CD1c-positive myeloid dendritic cell (primary cell): ENCODE measurements around the gene TH.
"Not testable (repeated sequence)": the region's sequence is repeated elsewhere in the genome, so short reads cannot be mapped to it uniquely, and the experiment has no call there.

ENCODE experiments used
- DNase-seq: peaks from one replicate; pipeline ENCODE4 v3.0.0-alpha.2; 2016; ENCODE audit errors: extremely low spot score

Gene TH

GRCh38 chr11:2195756-2196088 lies 24.1 kb upstream of the TH start:
- no peak for DNase-seq

DNA sequence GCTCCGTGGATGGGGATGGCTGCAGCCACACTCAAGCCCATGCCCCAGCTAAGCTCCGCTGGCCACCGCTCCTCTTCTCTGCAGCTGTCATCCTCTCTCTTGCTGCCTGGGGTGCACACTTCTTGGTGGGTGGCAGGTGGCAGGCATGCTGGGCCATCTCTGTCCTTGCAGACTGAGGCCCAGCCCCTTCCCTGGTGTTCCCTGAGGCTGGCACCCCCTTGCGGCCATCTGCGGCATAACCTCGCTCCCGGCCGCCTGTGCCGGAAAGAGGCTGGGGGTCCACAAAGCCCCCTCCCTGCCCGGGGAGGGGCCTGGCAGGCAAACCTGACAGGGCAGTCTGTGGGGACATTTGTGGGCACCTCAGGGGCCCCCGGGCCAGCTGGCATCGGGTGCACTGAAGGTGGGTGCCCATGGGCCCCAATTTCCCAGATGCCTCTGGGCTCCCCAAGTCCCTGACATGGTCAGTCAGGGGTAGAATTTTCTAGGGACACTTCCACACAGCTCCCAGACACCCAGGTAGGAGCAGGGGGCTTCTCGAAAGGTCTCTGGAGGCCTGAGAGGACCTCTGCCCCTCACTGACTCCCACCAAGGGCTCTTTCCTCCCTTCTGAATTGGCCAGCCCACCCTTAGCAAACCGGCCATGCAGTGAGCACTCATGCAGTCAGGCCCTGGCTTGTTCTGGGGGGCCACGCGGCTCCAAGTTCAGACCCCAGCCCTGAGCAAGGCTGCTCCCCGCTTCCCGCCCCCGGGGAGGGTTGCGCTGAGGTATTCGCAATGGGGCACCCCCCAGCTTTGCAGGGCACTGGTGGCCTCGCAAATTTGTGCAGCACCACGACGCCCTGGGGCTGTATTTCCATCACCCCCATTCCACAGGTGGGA lies 23.5 kb upstream of the TH start:
- DNase-seq: peak; percentile 56

- not testable (repeated sequence) for DNase-seq
Measured at GRCh38 chr11:2193888-2194595, 22.4 kb upstream of the TH start.

DNA sequence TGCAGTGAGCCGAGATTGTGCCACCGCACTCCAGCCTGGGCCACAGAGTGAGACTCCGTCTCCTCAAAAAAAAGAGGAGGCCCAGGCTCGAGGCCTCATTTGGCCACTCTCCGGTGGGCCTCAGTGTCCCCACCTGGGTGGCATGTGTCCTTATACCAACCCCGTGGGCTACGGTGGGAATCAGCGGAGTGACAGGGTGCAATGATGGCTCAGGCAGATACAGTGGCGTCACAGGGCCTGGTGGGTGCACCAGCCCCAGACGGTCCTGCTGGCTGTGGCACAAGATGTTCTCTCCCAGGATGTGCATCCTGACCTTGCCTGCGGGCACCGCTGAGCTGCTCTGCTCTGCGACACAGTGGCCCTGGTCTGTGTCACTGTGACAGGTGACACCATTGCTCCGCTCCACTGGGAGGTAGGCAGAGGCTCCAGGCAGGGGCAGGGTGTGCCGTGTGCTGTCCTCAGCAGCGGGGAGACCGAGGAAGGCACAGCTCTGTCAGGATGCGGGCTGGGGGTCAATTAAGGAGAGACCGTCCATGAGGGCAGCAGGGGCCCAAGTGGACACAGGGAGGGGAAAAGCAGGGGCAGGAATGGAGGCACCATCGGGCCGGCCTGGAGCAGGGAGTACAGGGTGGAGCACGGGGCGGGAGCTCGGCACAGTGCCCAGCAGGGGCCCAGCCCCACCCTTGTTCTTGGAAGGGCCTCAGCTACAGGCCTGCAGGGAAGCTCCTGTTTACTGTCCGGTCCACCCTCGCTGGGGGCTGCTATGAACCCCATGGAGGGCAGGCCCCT lies 21.7 kb upstream of the TH start:
- DNase-seq: no peak

DNA sequence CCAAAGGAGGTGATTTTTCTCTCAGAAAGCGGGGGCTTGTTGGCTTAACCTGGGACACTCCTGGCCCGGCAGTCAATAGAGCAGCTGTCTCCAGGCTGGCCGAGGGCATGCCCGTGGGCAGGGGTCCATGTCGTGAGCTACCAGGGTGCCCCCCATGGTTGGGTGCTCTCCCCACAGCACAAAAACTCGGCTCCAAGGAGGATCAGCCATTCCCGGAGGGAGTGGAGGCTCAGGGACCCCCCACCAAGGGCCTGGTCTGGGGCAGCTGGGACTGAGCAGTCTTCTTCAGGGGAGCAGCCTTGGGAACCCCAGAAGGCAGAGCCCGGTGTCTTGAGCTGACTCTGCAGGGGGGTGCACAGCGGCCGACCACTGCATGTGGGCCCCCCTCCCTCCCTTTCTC lies 20.8 kb upstream of the TH start:
- DNase-seq: no peak

DNA sequence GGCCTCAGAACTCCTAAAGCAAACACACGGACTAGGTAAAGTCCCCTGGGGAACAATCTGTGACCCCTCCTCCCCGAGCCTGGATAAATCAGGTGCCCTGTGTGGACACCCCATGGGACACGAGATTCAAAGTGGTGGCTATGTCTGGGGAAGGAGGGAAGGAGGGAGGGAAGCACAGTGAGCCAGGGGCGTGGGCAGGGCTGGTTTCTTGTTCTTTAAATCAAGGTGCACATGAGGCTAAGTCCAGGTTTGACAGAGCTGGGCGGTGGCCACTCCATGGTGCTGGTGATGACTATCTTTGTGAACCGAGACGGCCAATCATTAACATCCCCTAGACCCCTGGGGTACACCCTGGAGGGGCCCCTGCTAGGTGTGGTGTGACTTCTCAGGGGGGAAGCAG lies 20.3 kb upstream of the TH start:
- no peak for DNase-seq

- peak; percentile 86 for DNase-seq
Measured at GRCh38 chr11:2190657-2191471, 19.2 kb upstream of the TH start.

DNA sequence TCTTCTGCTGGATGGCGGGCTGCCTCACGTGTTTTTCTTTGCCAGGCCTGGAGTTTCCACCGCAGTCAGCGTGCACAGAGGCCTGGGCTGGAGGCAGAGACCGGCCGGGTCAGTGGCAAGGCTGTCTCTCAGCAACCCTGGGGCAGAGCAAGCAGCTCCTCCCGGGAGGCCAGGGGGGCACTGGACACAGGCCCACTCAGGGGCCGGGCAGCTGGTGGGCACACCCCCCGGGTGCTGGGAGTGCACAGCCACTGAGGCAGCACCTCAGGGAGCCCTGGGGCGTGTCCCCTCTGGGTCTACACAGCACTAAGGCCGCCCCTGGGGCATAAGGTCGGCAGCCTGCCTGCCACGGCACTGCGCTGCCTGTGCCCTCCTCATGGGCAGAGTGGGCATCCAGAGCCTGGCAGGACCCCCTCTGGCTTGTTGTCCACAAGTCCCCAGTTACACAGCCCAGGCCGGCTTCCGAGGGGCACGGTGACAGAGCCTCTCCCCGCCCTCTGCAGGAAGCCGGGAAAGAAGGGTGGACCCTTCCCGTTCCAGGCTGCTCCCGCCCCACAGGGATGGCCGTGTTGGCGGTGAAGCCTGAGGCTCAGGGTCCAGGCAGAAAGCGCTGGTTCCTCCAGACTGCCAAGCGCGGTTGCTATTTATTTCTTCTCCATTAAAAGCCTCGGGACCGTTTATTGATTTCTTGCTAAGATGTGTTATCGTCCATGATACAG lies 18.5 kb upstream of the TH start:
- DNase-seq: no peak

- DNase-seq: peak; percentile 5
Measured at GRCh38 chr11:2188745-2189144, 17.1 kb upstream of the TH start.

- DNase-seq: no peak
Measured at GRCh38 chr11:2187280-2187707, 15.7 kb upstream of the TH start.

- DNase-seq: peak; percentile 63
Measured at GRCh38 chr11:2186669-2187279, 15.2 kb upstream of the TH start.

GRCh38 chr11:2185324-2186085 lies 13.9 kb upstream of the TH start:
- DNase-seq: no peak

DNA sequence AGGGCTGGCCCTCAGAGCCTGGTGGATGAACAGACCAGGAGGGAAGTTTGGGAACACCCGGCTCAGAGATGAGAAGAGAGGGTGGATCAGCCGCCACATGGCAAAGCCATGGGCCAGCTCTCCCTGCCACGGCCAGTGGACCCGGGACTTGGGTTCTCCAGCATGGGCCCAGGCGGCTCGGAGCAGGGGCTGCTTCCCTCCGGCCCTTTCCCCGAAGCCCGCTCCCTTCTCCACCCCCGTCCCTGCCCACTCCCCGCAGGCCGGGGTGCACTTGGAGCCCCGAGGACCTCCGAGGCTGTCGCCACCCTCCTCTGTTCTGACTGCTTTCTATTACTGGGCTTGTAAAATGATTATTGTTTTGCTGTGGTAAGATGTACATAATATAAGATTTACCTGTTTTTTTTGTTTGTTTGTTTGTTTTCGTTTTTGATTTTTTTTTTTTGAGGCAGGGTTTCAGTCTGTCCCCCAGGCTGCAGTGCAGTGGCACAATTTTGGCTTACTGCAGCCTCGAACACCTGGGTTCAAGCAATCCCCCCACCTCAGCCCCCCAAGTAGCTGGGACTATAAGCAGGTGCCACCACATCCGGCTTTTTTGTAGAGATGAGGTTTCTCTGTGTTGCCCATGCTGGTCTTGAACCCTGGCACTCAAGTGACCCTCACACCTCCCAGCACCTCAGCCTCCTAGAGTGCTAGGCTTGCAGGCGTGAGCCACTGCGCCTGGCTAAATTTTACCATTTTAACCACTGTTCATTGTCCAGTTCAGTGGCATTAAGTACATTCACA lies 11.3 kb upstream of the TH start:
- no peak for DNase-seq

GRCh38 chr11:2182075-2182474 lies 10.5 kb upstream of the TH start:
- DNase-seq: no peak

GRCh38 chr11:2180789-2181370 lies 9.3 kb upstream of the TH start:
- DNase-seq: no peak

GRCh38 chr11:2180347-2180746 lies 8.7 kb upstream of the TH start:
- DNase-seq: no peak

GRCh38 chr11:2179516-2179915 lies 7.9 kb upstream of the TH start:
- no peak for DNase-seq

GRCh38 chr11:2178906-2179494 lies 7.4 kb upstream of the TH start:
- DNase-seq: no peak
